ENCODE data around the gene PXN.
"Not testable (repeated sequence)": the region's sequence is repeated elsewhere in the genome, so short reads cannot be mapped to it uniquely, and the experiment has no call there.

The PXN gene

DNA sequence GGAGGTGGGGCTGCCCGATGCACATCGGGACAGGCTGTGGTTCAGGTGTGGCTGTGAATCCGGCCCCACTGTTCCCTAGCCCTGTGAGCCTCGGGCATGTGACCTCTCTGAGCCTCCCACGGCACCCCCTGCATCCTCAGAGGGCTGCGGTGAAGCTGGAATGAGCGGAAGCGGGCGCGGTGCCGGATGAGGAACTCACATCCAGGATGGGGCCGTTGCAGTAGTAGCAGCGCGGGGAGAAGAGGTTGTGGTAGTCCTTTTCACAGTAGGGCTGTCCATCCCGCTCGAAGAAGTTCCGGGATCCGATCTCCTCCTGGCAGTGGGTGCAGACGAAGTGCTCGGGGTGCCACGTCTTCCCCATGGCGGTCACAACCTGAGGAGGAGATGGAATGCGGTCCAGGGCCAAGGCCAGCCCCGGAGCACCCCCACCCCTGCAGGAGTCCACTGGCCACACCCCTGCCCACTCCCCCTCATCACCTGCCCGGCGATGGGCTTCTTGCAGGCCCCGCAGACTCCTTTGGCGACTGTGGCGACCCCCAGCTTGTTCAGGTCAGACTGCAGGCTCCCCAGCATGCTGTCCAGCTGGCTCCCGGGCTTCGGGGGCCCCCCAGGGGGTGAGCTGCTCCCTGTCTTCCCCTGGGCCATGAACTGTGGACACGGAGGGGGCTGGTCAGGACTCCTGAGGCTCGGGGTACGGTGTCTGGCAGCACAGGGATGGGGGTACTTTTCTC, 50.7 kb downstream of the PXN start:
- peaks cover 30% of the 10 kb centered on the region for H3K27me3 ChIP-seq (ENCODE audit: insufficient read depth, poor library complexity, severe bottlenecking)
- TF ChIP-seq GABPA (IDR thresholded peaks at IDR 0.05; ENCODE audit: low read depth) (no peak), REST (IDR thresholded peaks at IDR 0.05; ENCODE audit: insufficient replicate concordance, low read depth) (no peak), POLR2AphosphoS5 (IDR thresholded peaks at IDR 0.05; ENCODE audit: low read depth) (no peak), SPI1 (IDR thresholded peaks at IDR 0.05; ENCODE audit: borderline replicate concordance, low read depth) (no peak)
- H3K27ac ChIP-seq (replicated peaks), result no peak overlapping the region
- DNase-seq (ENCODE audit: low read depth in 1 of 2, low spot score in 1 of 2), result no peak
- H3K4me3 ChIP-seq (replicated peaks; ENCODE audit: insufficient read depth, low read length), result no peak overlapping the region

DNA sequence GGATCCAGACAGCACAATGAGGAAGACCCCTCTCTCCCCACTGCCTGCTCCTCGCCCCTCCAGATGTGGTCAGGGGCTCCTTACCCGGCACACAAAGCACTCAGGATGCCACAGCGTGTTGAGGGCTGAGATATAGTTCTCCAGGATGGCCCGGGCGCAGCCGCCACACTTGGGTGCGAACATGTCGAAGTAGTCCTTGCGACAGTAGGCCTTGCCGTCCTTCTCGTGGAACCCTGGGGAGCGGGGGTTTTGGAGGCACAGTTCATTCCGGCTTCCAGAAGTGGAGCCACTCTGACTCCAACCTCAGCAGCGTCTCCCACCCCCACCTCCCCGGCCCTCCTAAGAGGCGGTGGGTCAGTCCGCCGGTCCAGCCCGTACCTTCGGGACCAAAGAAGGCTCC, 51.8 kb downstream of the PXN start:
- TF ChIP-seq GABPA (IDR thresholded peaks at IDR 0.05; ENCODE audit: low read depth), result no peak
- TF ChIP-seq, protein P1, sequence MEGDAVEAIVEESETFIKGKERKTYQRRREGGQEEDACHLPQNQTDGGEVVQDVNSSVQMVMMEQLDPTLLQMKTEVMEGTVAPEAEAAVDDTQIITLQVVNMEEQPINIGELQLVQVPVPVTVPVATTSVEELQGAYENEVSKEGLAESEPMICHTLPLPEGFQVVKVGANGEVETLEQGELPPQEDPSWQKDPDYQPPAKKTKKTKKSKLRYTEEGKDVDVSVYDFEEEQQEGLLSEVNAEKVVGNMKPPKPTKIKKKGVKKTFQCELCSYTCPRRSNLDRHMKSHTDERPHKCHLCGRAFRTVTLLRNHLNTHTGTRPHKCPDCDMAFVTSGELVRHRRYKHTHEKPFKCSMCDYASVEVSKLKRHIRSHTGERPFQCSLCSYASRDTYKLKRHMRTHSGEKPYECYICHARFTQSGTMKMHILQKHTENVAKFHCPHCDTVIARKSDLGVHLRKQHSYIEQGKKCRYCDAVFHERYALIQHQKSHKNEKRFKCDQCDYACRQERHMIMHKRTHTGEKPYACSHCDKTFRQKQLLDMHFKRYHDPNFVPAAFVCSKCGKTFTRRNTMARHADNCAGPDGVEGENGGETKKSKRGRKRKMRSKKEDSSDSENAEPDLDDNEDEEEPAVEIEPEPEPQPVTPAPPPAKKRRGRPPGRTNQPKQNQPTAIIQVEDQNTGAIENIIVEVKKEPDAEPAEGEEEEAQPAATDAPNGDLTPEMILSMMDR (IDR thresholded peaks at IDR 0.05; ENCODE audit: insufficient read depth, low read length), result no peak
- no peak for TF ChIP-seq POLR2AphosphoS5 (IDR thresholded peaks at IDR 0.05; ENCODE audit: low read depth)
- TF ChIP-seq REST (IDR thresholded peaks at IDR 0.05; ENCODE audit: insufficient replicate concordance, low read depth), result no peak
- TF ChIP-seq SPI1 (IDR thresholded peaks at IDR 0.05; ENCODE audit: borderline replicate concordance, low read depth), result no peak
- DNase-seq (ENCODE audit: low read depth in 1 of 2, low spot score in 1 of 2), result no peak
- peaks cover 22% of the 10 kb centered on the region for H3K27me3 ChIP-seq (ENCODE audit: insufficient read depth, poor library complexity, severe bottlenecking)
- no peak overlapping the region for H3K4me3 ChIP-seq (replicated peaks; ENCODE audit: insufficient read depth, low read length)
- H3K27ac ChIP-seq (replicated peaks), result no peak overlapping the region

GRCh38 chr12:120213182-120213581, 52.3 kb downstream of the PXN start:
- H3K27me3 ChIP-seq (ENCODE audit: insufficient read depth, poor library complexity, severe bottlenecking), result peaks cover 18% of the 10 kb centered on the region

GRCh38 chr12:120212301-120212700, 53.2 kb downstream of the PXN start:
- DNase-seq (ENCODE audit: low read depth in 1 of 2, low spot score in 1 of 2), result no peak
- TF ChIP-seq GABPA (IDR thresholded peaks at IDR 0.05; ENCODE audit: low read depth) (no peak), SPI1 (IDR thresholded peaks at IDR 0.05; ENCODE audit: borderline replicate concordance, low read depth) (no peak), POLR2AphosphoS5 (IDR thresholded peaks at IDR 0.05; ENCODE audit: low read depth) (no peak), REST (IDR thresholded peaks at IDR 0.05; ENCODE audit: insufficient replicate concordance, low read depth) (no peak)
- TF ChIP-seq, protein P1 (IDR thresholded peaks at IDR 0.05; ENCODE audit: insufficient read depth, low read length), result no peak
- peaks cover 18% of the 10 kb centered on the region for H3K27me3 ChIP-seq (ENCODE audit: insufficient read depth, poor library complexity, severe bottlenecking)
- no peak overlapping the region for H3K4me3 ChIP-seq (replicated peaks; ENCODE audit: insufficient read depth, low read length)
- no peak overlapping the region for H3K27ac ChIP-seq (replicated peaks)

More at GRCh38 chr12:120213182-120213581, 52.3 kb downstream of the PXN start:
- H3K4me3 ChIP-seq (replicated peaks; ENCODE audit: insufficient read depth, low read length); DNase-seq (ENCODE audit: low read depth in 1 of 2, low spot score in 1 of 2); H3K27ac ChIP-seq (replicated peaks): not testable (repeated sequence)
